Measurements from ENCODE around the gene SNTG2.
"Not testable (repeated sequence)": the region's sequence is repeated elsewhere in the genome, so short reads cannot be mapped to it uniquely, and the experiment has no call there.

The SNTG2 gene

DNA sequence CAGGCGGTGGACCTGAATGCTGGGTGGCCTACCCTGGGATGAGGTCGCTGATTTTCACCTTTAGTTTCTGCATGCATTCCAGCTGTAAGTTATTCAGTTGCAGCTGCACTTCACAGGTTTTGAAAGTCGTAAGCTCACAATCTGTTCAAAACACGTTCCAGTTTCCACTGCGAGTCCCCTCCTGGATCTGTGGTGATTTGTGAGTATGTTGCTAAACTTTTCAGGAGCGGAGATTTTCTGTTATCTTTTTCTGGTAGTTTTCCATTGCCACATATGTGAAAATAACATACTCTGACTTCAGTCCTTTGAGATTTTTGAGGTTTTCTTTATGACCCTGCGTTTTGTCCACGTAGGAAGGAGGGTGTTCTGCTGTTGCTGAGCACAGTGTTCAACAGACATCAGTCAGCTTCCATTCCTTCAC is 102.1 kb downstream of the SNTG2 start:
- DNase-seq (ENCODE audit: low read depth in 2 of 2) = no peak

DNA sequence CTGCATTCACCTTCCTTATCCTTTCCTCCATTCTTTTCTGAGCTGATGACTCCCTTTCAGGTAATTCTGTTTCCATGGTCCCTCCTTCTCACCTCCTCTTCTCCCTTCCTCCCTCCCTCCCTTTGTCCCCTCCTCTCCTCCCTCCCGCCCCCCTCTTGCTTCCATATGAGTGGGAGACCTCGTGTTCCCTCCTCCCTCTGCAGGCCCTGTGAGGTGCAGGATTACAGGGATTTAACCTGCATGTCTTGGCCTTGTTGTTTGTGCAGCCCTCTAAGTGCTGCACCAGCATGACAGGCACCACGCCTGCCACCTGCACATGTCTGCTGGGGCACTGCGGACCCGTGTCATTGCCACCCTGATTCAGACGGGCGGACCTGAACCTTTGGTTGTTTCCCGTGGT is 103.1 kb downstream of the SNTG2 start:
- no peak for DNase-seq (ENCODE audit: low read depth in 2 of 2)

DNA sequence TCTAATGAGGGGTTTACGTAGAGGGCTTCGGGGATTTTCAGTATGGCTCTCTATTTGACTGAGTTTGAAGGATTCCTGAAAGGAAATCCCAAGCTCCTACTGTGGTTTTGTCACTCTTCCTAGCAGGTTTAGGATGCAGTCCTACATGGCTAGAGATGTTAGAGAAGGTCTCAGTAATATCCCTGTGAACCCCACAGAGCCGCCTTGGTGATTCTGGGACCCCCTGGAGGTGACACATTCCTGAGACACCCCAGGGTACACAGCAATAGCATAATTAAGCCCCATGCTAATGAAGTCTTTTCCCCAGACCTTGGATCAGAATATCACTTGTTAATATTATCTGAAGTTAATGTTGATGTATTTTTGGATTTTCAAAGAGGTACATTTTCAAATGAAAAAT is 103.8 kb downstream of the SNTG2 start:
- no peak for DNase-seq (ENCODE audit: low read depth in 2 of 2)

DNA sequence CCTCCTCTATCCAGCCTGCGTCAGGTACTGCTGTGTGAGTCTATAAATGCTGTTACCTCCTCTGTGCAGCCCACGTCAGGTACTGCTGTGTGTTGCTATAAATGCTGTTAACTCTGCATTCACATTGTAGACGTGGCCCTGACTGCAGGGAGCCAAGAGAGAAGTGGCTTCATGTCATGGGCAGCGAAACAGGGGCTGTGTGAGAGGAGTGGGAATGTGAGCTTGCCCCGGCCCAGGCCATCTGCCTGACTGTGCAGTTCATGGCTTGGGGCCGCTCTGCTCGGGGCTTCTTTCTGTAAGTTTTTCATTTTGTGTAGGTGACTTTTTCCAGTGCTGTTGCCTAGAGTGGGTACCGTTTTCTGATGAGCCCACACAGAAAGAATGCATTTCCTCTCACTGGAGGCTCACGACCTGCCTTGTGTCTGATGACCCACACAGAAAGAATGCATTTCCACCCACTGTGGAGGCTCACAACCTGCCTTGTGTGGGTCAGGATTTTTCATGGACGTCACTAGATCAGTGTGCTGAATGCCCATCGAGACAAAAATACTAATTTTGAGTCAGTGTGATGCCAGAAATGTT is 104.5 kb downstream of the SNTG2 start:
- DNase-seq (ENCODE audit: low read depth in 2 of 2) = no peak

DNA sequence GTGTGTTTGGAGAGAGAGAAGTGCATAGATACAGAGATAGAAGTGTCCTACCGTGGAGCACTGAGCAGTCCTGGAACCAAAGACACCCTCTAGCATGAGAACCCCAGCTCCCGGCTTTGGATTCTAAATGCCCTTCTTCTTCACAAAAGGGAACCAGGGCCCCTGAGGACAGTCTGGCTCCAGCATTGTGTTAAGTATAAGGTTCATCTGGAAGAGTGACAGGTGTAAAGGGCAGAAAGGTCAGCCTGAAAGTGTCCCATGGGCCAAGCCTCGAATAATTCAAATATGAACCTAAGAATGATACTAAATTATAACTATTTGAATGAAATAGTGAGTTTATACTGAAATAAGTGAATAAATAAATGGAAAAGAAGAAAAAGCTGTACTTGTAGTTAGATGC is 109.7 kb downstream of the SNTG2 start:
- DNase-seq (ENCODE audit: low read depth in 2 of 2) = no peak

DNA sequence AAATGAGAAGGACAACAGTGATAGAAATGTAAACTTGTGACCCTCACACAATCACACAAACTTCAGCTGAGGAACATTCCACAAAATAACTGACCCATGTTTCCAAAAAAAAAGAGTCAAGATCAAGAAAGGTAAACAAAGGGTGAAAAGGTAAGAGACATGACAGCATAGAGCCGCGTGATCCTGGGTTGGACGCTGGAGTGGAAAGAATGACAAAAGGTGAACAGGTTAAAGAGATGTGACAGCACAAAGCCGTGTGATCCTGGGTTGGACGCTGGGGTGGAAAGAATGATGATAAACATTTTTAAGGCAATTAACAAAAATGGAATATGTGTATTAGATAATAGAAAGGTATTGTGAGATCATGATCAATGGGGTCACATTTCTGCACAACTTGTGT is 110.3 kb downstream of the SNTG2 start:
- DNase-seq (ENCODE audit: low read depth in 2 of 2) = no peak

DNA sequence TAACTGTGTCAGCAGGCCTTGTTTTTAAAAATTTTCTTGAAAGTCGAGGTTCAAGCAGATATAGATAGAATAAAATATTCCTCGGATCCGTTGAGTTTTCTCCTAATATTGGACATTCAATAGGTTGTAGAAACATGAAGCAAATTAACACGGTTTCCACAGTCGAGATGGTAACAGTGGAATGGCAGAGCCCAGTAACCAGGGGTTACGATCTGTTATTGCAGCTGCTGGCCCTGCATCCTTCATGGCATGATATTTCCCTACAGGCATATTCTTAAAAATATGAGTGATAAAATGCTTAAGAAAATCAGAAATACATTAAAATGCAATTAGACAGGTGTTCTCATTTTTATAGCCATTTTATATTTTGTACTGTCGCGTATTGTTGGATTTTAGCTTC is 117.6 kb downstream of the SNTG2 start:
- DNase-seq (ENCODE audit: low read depth in 2 of 2) = no peak

DNA sequence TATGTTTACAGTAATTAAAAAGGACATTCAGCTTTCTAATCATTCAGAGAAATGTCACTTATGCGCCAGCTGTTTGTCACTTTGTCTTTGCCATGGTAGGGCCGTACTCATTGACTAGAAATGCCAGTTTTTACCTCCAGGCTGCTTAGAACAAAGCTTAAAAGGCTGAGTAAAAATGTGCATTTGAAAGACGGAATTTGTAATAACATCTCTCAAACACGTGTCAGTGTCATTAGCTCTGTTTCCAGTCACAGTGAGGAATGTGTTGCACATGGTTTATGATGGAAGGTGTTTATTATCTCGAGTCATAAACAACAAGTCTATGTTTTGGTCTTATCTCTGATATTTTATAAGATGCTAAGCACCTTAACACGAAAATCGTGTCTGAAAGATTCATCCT is 118.2 kb downstream of the SNTG2 start:
- no peak for DNase-seq (ENCODE audit: low read depth in 2 of 2)

DNA sequence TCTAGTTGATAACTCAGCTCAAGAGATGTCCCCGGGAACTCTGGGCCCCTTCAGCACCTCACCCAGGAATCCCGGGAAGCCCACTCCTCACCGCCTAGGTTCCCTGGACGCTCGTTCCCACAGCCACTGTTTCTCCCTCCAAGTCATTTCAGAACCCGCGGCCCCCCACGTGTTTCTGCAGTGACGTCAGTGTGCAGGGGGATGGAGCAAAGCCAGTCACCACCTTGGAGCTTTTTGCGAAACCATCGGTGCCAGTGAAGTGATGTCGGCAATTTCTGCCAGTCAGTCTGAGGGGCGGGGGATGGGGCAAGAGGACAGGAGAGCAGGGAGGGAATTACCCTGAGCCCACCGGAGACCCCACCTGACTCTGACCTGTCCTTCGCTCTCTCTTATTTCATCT is 119.2 kb downstream of the SNTG2 start:
- no peak for DNase-seq (ENCODE audit: low read depth in 2 of 2)

DNA sequence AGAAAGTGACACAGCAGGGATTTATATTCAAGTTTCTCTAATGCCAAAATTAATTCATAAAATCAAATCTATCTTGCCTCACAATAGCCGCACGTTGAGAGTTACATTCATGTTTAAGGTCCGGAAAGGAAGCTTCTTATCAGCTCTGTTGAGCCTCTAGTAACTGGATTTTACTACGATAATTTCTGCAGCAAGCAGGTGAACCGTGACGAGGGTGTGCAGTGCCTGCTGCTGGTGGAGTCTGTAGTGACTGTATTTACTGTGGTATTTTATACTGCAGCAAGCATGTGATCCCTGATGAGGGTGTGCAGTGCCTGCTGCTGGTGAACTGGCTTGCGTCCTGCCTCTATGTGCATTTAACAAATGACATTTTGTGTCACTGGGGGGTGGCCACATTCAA is 120.0 kb downstream of the SNTG2 start:
- no peak for DNase-seq (ENCODE audit: low read depth in 2 of 2)

DNA sequence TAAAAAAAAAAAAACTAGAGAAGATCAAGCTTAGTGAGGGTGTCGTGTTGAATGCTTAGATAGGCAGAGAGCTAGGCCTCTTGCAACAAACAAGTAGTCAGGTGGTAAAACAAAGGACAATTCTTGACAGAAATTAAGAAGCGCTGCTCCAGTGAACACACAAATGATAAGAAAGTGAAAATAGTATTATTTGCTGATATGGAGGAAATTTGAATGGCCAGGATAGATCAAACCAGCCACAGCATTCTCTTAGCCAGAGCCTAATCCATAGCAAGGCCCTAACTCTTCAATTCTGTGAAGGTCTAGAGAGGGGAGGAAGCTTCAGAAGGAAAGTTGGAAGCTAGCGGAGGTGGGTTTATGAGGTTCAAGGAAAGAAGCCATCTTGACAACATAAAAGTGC is 121.0 kb downstream of the SNTG2 start:
- DNase-seq (ENCODE audit: low read depth in 2 of 2) = no peak

DNA sequence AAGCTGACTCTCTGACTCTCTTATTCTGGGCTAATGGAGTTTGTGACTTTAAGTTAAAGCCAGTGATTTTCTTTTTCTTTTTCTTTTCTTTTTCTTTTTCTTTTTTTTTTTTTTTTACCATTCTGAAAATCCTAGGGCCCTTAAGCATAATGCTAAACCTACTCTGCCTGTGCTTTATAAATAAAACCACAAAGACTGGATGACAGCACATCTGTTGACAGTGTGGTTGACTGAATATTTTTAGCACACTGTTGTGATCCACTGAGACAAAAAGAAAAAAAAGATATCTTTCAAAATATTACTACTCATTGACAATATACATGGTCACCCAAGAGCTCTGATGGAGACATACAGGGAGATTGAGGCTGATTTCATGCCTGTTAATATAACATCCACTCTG is 121.6 kb downstream of the SNTG2 start:
- no peak for DNase-seq (ENCODE audit: low read depth in 2 of 2)

DNA sequence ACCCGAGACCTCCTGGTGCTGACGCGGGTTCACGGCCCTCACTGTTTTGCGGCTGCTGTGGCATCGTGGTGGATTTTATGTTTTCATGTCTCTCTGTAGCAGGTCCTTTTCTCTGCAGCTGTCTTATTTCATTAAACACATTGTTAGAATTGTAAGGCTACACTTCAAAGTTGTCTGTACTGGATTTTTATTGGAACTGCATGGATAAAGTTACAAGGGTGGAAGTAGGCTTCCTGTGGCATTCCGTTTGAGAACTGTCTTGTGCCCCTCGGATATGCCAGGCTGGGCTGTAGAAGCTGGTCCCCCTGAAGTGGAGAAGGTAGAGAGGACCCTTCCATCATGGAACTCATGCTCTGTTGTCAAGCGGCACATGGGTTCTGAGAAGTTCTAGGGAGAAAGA is 127.3 kb downstream of the SNTG2 start:
- DNase-seq (ENCODE audit: low read depth in 2 of 2) = no peak

DNA sequence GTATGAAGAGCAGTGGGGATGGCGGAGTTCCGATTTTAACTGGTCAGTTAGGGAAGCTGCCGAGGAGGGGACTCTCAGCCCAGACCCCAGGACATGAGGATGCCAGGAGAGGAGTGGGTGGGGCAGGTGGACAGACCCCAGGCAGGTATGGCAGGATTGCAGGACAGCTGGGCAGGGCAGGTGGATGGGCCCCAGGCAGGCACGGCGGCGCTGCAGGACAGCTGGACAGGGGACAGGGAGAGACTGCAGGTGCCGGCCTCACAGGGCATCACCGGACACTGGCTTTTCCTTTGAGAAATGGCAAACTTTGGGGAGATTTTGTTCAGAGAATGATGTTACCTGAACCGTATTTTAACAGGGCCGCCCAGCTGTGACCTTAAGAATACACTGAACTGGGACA is 127.7 kb downstream of the SNTG2 start:
- no peak for DNase-seq (ENCODE audit: low read depth in 2 of 2)

DNA sequence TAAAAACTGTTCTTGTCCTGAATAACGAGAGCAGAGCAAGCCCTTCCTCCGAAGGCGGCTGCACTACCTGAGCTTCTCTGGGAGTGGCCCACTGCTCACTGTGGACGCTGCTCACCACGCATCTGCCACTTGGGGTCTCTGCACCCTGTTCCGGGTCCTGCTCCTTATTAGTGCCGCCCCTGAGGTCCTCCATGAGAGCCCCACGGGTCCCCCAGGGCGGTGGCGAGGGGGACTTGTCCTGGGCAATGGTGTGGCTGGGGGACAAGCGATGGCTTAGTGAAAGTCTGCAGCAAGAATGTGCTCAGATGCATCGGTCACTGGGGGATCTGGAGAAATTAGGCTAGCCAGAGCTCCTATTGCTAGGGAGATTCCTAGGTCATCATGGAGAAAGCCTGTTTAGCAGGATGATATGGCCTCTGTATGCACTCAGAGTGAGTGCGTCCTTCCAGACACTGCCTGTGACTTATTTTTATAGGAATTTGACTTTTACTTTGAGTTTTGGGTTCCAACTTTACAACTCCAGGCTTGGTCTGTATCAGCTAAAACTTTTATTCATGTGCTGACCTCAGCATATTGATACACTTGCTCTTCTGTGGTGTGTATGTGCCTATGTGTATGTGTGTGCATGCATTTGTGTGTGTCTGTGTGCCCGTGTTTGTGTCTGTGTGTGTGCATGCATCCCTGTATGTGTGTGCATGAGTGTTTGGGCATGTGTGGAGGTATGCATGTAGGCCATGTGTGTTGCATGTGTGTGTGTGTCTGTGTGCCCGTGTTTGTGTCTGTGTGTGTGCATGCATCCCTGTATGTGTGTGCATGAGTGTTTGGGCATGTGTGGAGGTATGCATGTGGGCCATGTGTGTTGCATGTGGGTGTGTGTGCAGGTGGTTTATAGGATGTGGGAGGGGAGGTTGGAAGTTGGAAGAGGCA is 129.5 kb downstream of the SNTG2 start:
- no peak for DNase-seq (ENCODE audit: low read depth in 2 of 2)

DNA sequence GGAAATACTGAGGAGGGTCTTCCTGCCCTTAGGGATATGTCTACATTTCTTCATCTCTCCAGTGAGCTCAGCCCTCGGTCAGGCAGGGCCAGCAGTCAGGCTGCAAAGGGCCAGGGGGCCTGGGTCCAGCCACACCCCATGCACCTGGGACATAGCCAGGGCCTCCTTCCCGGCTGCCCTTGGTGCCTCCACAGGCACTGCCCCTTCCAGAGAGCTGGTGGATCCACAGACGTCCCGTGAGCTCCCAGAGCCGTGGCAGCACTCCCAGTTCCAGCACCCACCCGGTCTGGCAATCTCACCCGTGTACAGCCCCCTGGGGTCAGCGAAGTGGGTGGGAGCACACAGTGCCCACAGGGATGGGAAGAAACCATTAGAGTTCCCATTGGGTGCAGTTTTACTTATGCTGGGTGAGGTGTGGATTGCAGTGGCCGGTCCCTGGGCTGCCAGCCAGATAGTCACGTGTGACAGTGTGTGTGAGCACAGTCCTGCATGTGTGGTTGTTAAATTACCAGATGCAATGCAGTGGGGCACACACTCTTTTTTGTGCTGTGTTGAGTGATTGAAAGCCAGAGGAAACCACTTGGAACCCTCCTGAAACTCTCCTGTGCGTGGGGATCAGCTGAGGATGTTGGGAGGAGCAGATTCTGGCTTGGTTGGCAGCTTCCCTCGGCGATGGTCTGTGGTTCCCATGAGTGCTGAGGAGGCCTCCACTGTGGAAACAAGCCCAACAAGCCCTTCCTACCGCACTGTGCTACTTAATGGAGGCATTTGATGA is 131.0 kb downstream of the SNTG2 start:
- DNase-seq (ENCODE audit: low read depth in 2 of 2) = no peak

DNA sequence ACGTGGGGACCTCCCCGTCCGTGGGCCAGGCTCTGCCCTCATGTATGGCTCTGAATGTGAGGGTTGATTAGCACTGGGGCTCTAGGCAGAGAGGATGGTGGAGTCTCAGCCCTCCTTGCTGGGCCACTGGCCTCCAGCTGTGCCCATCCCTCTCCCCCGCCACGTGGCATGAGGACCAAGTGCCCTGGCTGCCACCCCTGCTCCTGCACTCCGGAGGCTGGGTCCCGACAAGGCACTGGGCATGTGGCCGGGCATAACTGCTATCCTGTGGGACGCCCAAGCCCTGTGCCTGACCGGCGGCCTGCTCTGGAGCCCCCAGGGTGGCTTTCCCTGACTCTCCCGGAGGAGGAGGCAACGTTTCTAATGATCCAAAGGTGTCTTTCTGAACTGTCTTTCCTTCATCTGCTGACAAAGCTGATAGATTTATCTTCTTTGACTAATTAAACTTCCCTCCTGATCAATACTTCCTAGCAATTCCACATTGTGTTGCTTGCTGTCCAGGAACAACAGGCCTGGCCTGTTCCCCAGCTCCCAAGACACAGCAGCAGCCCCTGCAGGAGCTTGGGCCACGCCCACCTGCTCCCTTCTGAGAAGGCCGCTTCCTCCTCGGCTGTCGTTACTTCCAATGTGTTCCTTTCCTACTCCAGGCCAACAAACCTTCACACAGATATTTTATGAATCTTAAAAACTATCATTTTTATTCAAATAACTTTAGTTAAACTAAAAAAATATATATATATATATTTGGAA is 132.0 kb downstream of the SNTG2 start:
- no peak for DNase-seq (ENCODE audit: low read depth in 2 of 2)

DNA sequence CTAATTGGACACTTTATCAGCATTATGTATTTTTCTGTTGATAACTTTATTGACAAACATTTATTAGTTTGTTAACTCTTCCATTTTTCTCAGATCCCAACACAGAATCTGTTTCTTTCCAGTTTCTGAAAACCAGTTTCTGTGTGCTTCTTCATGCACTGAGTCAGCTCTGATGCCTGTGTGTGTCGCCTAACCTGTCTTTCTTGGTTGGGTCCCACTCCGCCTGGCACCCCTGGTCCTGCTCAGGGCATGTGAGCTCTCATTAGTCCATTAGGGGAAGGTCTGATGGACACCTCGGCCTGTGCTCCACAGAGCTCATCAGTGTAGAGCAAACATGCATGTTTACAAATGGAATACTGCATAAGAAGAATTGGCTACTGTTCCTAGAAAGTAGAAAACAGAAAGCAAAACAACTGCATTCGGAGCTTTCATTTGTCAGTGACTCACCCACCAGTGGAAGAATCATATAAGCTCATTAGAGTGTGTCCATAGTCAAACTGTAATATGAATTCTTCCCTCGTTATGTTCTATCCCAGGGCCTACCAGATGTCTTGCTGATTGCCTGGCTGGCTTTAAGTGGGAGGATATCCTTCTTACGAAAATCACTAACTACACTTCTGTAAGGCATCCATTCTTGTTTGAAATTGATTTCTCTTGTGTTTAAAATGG is 137.7 kb downstream of the SNTG2 start:
- DNase-seq (ENCODE audit: low read depth in 2 of 2) = no peak

DNA sequence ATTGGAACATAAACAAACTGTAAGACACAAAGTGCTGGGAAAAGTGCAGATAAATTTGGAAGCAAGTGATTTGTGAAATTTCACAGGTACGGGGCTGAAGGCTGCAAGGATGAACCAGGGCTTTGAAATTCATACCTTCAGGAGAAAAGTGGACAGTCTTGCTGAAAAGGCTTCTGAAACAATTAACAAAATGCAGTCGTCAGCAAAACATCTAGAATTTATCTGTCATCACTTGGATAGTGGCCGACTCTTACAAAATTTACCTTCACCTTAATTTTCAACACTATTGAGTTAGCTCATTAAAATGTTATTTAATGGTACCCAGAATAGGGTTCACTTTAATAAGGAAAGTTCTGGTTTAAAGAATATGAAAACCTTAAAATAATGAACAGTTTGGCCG is 138.3 kb downstream of the SNTG2 start:
- DNase-seq (ENCODE audit: low read depth in 2 of 2) = no peak

DNA sequence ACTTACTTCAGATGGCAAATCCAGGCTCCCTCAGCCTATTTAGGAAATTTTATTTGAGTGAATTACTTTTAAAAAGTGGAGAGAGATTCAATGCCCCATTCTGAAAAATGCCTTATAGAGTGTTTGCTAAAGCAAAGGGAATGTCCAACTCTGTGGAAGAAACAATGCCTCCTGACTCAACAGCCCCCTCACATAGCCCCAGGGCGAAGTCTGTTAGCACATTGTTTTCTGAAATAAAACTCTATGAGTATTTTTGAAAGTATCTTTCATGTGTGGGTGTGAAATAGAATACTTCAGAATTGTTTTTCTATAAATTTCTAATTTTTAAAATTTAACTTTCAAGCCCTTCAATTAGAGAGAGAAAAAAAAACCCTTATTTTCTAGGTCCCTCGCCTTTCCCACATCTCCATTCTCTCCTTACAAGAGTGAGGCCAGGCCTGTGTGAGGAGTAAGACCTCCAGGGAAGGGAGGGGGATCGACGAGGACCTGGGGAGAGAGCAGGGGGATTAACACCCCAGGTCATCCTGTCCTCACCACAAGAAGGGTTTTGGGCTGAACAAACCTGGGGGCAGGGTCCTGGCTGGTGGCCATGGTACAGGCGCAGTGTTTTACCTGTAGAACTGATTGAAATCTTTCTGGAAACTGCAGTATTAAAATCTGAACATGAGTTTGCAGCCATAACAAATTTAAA is 141.4 kb downstream of the SNTG2 start:
- no peak for DNase-seq (ENCODE audit: low read depth in 2 of 2)

DNA sequence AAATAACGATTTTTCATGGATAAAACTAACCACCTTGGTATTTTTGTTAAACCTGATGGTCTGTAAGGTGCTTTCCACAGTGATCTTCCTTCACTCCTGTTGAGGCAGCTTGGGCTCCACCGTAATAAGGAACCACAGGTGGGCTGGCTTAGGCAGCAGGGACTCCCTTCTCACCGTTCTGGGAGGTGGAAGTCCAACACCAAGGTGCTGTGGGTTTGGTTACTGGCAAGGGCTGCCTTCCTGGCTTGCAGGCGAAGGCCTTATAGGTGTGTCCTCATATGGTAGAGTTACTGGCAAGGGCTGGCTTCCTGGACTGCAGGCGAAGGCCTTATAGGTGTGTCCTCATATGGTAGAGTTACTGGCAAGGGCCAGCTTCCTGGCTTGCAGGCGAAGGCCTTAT is 143.0 kb downstream of the SNTG2 start:
- DNase-seq (ENCODE audit: low read depth in 2 of 2) = not testable (repeated sequence)

Data from stimulated activated CD8-positive, alpha-beta memory T cell treated with anti-CD3 and anti-CD28 coated beads, Interleukin-15, amount 100 ng/mL, for 48 hours (primary cell).